A673 (cell line): Measurements from ENCODE around the gene ASTN1. TPM values are rescaled to one million over a fixed set of nuclear protein-coding genes. Genes with fewer than 3 reads are reported as not detected.

Source experiments
- BruUV-seq: library from RNA; stranded (reverse); fragments of 400-500 nt; replicated peaks from 2 replicates; lab custom pipeline; 2021; lab: Mats Ljungman, UMichigan
- CTCF ChIA-PET: fragments of 300-600 bp; sonication (Branson Sonifier 250); formaldehyde crosslinking; loops from one replicate; lab custom pipeline; 2022; ENCODE audit warnings: antibody characterized with exemption; lab: Charles Lee
- POLR2A ChIA-PET: fragments of 300-600 bp; sonication (Branson Sonifier 250); formaldehyde crosslinking; loops from one replicate; lab custom pipeline; 2022; ENCODE audit warnings: antibody characterized with exemption; ENCODE audit not compliant: low non-redundant PET; lab: Charles Lee
- DNase-seq: peaks from one replicate; pipeline ENCODE4 v3.0.0-alpha.2; 2015; ENCODE audit warnings: low spot score
- H3K27ac ChIP-seq: fragments of 200-600 bp; sonication (generic); 2 replicates; pipeline ENCODE4 v1.5.1; 2016; ENCODE audit warnings: mixed run types, low read depth, mild to moderate bottlenecking, mixed read lengths, antibody characterized with exemption, low read length; ENCODE audit not compliant: poor library complexity, severe bottlenecking
- H3K27me3 ChIP-seq: fragments of 200-600 bp; sonication (generic); replicated peaks from 2 replicates; pipeline ENCODE4 v1.6.1; 2017; ENCODE audit warnings: mixed run types, low read depth, mild to moderate bottlenecking, mixed read lengths, antibody characterized with exemption, low read length; ENCODE audit not compliant: insufficient read depth, poor library complexity
- H3K36me3 ChIP-seq: fragments of 200-600 bp; sonication (generic); 2 replicates; pipeline ENCODE4 v1.6.1; 2016; ENCODE audit warnings: mixed run types, mild to moderate bottlenecking, mixed read lengths, antibody characterized with exemption, low read length; ENCODE audit not compliant: insufficient read depth, poor library complexity, severe bottlenecking
- H3K4me1 ChIP-seq: fragments of 200-600 bp; sonication (generic); 2 replicates; pipeline ENCODE4 v1.6.1; 2017; ENCODE audit warnings: mixed run types, mild to moderate bottlenecking, mixed read lengths, antibody characterized with exemption, low read length; ENCODE audit not compliant: insufficient read depth, poor library complexity, severe bottlenecking
- H3K4me3 ChIP-seq: fragments of 200-600 bp; sonication (generic); 2 replicates; pipeline ENCODE4 v1.5.1; 2016; ENCODE audit warnings: low read depth, mixed run types, mild to moderate bottlenecking, mixed read lengths, low read length; ENCODE audit not compliant: poor library complexity, severe bottlenecking
- H3K9me3 ChIP-seq: fragments of 200-600 bp; sonication (generic); 2 replicates; pipeline ENCODE4 v1.6.1; 2016; ENCODE audit warnings: mixed run types, low read depth, mild to moderate bottlenecking, mixed read lengths, antibody characterized with exemption, low read length; ENCODE audit not compliant: poor library complexity, severe bottlenecking
- EZH2 ChIP-seq: fragments of 200-600 bp; sonication (generic); IDR thresholded peaks from 2 replicates; pipeline ENCODE4 v1.6.1; 2017; ENCODE audit warnings: borderline replicate concordance, low read depth, mild to moderate bottlenecking, mixed read lengths, antibody characterized with exemption, low read length; ENCODE audit not compliant: poor library complexity, severe bottlenecking
- intact Hi-C: fragments of 100-400 bp; cut with micrococcal nuclease; formaldehyde crosslinking; loops from one replicate; pipeline ENCODE4 v1.10.0; 2022; ENCODE audit not compliant: unreplicated experiment
- total RNA-seq: library from RNA; stranded (reverse); gene quantifications from 2 replicates; pipeline ENCODE4 v1.2.3, GENCODE V29; 2021
- TF ChIP-seq, protein P1 (sequence below): fragments of 300-800, 200-600 bp; sonication (generic); conservative IDR thresholded peaks from 2 replicates; pipeline ENCODE4 v1.5.1; 2017; ENCODE audit warnings: low read depth, mild to moderate bottlenecking, antibody characterized with exemption, low read length, moderate library complexity, mixed read lengths

ASTN1 gene
- total RNA-seq, 1 experiment from 2014 or later: 0.41 TPM

GRCh38 chr1:176854758-176855745 lies 309.5 kb downstream of the ASTN1 start:
- POLR2A ChIA-PET: no interaction called here
- CTCF ChIA-PET: no interaction called here
- intact Hi-C loops: no loop called here
- Histone ChIP-seq H3K4me1 (no peaks in the 10 kb centered on the region), H3K27ac (no peak overlapping the region), H3K36me3 (no peaks in the 10 kb centered on the region), H3K4me3 (no peak overlapping the region), H3K27me3 (peaks cover 12% of the 10 kb centered on the region), H3K9me3 (no peaks in the 10 kb centered on the region)
- DNase-seq: no peak
- no TSS peak for BruUV-seq
- TF ChIP-seq, protein P1, sequence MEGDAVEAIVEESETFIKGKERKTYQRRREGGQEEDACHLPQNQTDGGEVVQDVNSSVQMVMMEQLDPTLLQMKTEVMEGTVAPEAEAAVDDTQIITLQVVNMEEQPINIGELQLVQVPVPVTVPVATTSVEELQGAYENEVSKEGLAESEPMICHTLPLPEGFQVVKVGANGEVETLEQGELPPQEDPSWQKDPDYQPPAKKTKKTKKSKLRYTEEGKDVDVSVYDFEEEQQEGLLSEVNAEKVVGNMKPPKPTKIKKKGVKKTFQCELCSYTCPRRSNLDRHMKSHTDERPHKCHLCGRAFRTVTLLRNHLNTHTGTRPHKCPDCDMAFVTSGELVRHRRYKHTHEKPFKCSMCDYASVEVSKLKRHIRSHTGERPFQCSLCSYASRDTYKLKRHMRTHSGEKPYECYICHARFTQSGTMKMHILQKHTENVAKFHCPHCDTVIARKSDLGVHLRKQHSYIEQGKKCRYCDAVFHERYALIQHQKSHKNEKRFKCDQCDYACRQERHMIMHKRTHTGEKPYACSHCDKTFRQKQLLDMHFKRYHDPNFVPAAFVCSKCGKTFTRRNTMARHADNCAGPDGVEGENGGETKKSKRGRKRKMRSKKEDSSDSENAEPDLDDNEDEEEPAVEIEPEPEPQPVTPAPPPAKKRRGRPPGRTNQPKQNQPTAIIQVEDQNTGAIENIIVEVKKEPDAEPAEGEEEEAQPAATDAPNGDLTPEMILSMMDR: no peak
- TF ChIP-seq EZH2: no peak

DNA sequence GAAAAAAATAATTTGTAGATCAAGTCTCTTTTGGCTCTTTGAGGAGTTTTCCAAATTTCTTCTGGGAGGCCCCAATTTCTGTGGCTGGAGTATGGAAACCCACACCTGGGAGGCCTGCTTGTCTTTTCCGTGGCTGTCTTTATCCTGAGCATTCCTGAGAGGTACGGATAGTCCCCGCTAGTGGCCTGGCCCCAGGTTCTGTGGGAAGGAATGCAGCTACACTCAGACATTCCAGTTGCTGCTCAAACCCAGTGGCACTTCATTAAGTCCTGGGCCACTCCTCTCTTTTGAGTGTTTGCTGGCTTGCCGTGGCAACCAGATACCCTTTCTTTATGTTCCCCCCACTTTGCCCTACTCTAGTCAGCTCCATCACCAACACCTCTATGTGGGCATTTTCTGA lies 310.4 kb downstream of the ASTN1 start:
- intact Hi-C loops: no loop called here
- H3K36me3 ChIP-seq: no peaks in the 10 kb centered on the region
- CTCF ChIA-PET: no interaction called here
- POLR2A ChIA-PET: no interaction called here
- H3K9me3 ChIP-seq: no peaks in the 10 kb centered on the region
- H3K27me3 ChIP-seq: peaks cover 12% of the 10 kb centered on the region
- TF ChIP-seq EZH2: no peak
- TF ChIP-seq, protein P1: no peak
- H3K27ac ChIP-seq: no peak overlapping the region
- H3K4me3 ChIP-seq: no peak overlapping the region
- BruUV-seq: no TSS peak
- DNase-seq: no peak
- no peaks in the 10 kb centered on the region for H3K4me1 ChIP-seq

GRCh38 chr1:176853503-176853902 lies 311.0 kb downstream of the ASTN1 start:
- DNase-seq: no peak
- Histone ChIP-seq H3K9me3 (no peaks in the 10 kb centered on the region), H3K27me3 (peaks cover 12% of the 10 kb centered on the region), H3K36me3 (no peaks in the 10 kb centered on the region), H3K4me3 (no peak overlapping the region), H3K27ac (no peak overlapping the region), H3K4me1 (no peaks in the 10 kb centered on the region)
- TF ChIP-seq, protein P1: no peak
- TF ChIP-seq EZH2: no peak
- BruUV-seq: no TSS peak
- POLR2A ChIA-PET: no interaction called here
- intact Hi-C loops: no loop called here
- CTCF ChIA-PET: no interaction called here
